Duodenal mucosa (tissue), 2 donors: ENCODE results near the gene CCDC170.

Source experiments
- H3K27ac ChIP-seq: one replicate; pipeline ENCODE4 v1.7.0; 2013; ENCODE audit warnings: low read depth, low read length
- H3K27me3 ChIP-seq, 2 donors: one replicate each; pipeline ENCODE4 v1.7.0; 2013; ENCODE audit warnings: low read length in 2 of 2, control low read depth in 1 of 2; ENCODE audit not compliant: insufficient read depth in 2 of 2, control insufficient read depth in 1 of 2
- H3K36me3 ChIP-seq, 2 donors: one replicate each; pipeline ENCODE4 v1.7.0; 2013; ENCODE audit warnings: low read length in 2 of 2, control low read depth in 1 of 2; ENCODE audit not compliant: insufficient read depth in 2 of 2, control insufficient read depth in 1 of 2
- H3K4me1 ChIP-seq, 2 donors: one replicate each; pipeline ENCODE4 v1.7.0; 2013; ENCODE audit warnings: low read length in 2 of 2, control low read depth in 1 of 2; ENCODE audit not compliant: insufficient read depth in 2 of 2, control insufficient read depth in 1 of 2
- H3K4me3 ChIP-seq, 2 donors: one replicate each; pipeline ENCODE4 v1.7.0; 2013; ENCODE audit warnings: low read length in 2 of 2, low read depth in 1 of 2
- H3K9ac ChIP-seq, 2 donors: one replicate each; pipeline ENCODE4 v1.7.0; 2013; ENCODE audit warnings: low read length in 2 of 2, low read depth in 1 of 2
- H3K9me3 ChIP-seq, 2 donors: one replicate each; pipeline ENCODE4 v1.7.0; 2013; ENCODE audit warnings: low read length in 2 of 2, control low read depth in 1 of 2; ENCODE audit not compliant: control insufficient read depth in 1 of 2

CCDC170 gene

GRCh38 chr6:151493161-151493803, 535 bp upstream of the CCDC170 start:
- Histone ChIP-seq H3K9me3 (no peaks in the 10 kb centered on the region), H3K27ac (peak overlapping the region; percentile 66), H3K36me3 (no peaks in the 10 kb centered on the region), H3K27me3 (peaks cover 2 to 5% of the 10 kb centered on the region in 2 donors), H3K4me3 (peak overlapping the region; percentile 76 to 78), H3K9ac (peak overlapping the region; percentile 30 to 57), H3K4me1 (peaks cover 8 to 10% of the 10 kb centered on the region in 2 donors)

DNA sequence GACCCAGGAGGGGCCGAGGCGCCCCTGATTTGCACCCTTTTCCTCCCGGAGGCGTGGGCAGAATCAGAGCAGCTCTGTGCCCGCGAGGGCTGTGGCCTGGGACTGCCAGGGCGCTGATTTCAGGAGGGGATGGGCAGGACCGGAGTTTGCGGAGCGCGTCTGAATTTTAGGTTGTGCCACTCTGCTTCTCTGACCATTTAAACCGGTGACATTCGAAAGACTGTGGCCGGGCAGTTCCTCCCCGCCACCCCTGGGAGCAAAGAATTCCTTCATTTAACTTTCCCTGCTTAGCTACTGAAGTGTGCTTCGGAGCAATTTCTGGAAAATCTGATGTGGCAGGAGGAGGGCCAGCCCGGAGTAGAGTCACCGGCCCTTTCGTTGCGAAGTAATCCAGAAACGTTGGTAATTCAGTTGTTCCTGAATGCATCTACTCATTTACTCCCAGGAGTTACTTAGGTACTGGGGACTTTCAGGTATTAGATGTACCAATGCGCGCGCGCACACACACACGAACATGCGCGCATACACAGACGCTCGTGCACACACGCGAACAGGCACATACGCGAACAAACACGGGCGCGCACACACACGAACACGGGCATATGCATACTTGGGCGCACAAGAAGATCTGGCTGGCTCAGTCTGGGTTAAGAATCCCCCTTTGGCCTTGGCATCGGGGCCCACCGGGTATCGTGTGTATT, 568 bp downstream of the CCDC170 start:
- H3K27me3 ChIP-seq: peaks cover 2 to 5% of the 10 kb centered on the region in 2 donors
- H3K9ac ChIP-seq: peak overlapping the region; percentile 30 to 52
- no peaks in the 10 kb centered on the region for H3K9me3 ChIP-seq
- H3K4me1 ChIP-seq: peaks cover 8 to 10% of the 10 kb centered on the region in 2 donors
- no peaks in the 10 kb centered on the region for H3K36me3 ChIP-seq
- peak overlapping the region; percentile 66 for H3K27ac ChIP-seq
- peak overlapping the region; percentile 76 to 78 for H3K4me3 ChIP-seq

DNA sequence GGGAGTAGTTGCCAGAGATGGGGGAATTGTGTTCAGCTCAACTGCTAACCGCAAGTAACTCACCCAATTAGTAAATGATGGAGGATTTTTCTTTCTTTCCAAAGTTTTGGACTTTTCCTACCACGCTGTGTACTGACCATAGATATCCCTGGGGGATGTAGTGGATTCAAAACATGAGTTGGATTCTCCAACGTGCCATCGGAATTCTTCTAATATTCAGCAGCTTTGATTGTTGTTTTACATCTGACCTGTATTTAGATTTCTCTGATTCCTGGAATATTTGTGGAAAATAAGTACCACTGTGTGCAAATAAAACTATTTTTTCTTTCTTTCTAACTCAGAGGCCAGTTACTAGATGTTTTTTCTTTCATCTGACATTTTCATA, 1.1 kb downstream of the CCDC170 start:
- H3K27ac ChIP-seq: no peak overlapping the region
- no peaks in the 10 kb centered on the region for H3K36me3 ChIP-seq
- peaks cover 2 to 5% of the 10 kb centered on the region in 2 donors for H3K27me3 ChIP-seq
- H3K9ac ChIP-seq: peak overlapping the region; percentile 30 to 52
- peaks cover 8 to 10% of the 10 kb centered on the region in 2 donors for H3K4me1 ChIP-seq
- H3K4me3 ChIP-seq: peak overlapping the region; percentile 76 to 78
- no peaks in the 10 kb centered on the region for H3K9me3 ChIP-seq

DNA sequence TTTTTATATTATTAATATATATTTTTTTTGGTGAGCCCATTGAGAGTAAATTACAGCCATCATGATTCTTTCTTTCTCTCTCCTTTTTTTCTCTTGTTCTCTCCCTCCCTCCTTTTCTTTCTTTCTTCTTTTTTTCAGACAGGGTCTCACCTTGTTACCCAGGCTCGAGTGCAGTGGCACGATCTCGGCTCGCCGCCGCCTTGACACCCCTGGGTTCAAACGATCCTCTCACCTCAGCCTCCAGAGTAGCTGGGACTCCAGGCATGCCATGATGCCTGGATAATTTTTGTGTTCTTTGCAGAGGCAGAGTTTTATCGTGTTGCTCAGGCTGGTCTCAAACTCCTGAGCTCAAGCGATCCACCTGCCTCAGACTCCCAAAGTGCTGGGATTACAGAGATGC, 1.6 kb downstream of the CCDC170 start:
- no peak overlapping the region for H3K9ac ChIP-seq
- no peak overlapping the region for H3K27ac ChIP-seq
- peaks cover 8 to 10% of the 10 kb centered on the region in 2 donors for H3K4me1 ChIP-seq
- H3K4me3 ChIP-seq: no peak overlapping the region
- no peaks in the 10 kb centered on the region for H3K9me3 ChIP-seq
- H3K36me3 ChIP-seq: no peaks in the 10 kb centered on the region
- H3K27me3 ChIP-seq: peaks cover 2 to 5% of the 10 kb centered on the region in 2 donors

GRCh38 chr6:151497905-151498304, 4.1 kb downstream of the CCDC170 start:
- peaks cover 12% of the 10 kb centered on the region in 2 donors for H3K4me1 ChIP-seq

GRCh38 chr6:151498327-151498726, 4.5 kb downstream of the CCDC170 start:
- Histone ChIP-seq H3K4me1 (peaks cover 12% of the 10 kb centered on the region in 2 donors), H3K27ac (no peak overlapping the region)

More at GRCh38 chr6:151497905-151498304, 4.1 kb downstream of the CCDC170 start:
- H3K9ac ChIP-seq: no peak overlapping the region
- H3K27ac ChIP-seq: no peak overlapping the region
- H3K27me3 ChIP-seq: peaks cover 2 to 5% of the 10 kb centered on the region in 2 donors
- no peaks in the 10 kb centered on the region for H3K36me3 ChIP-seq
- H3K9me3 ChIP-seq: no peaks in the 10 kb centered on the region
- H3K4me3 ChIP-seq: no peak overlapping the region

DNA sequence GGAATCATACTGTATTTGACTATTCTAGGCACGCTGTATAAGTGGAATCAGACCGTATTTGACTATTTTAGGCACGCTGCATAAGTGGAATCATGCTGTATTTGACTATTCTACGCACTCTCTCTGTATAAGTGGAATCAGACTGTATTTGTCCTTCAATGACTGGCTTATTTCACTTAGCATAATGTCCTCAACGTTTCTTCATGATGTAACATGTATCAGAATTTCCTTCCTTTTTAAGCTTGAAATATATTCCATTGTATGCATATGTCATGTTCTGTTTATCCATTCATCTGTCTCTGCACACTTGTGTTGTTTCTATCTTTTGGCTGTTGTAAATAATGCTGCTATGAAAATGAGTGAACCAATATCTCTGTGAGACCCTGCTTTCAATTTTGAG, 5.7 kb downstream of the CCDC170 start:
- no peaks in the 10 kb centered on the region for H3K9me3 ChIP-seq
- peaks cover 7 to 8% of the 10 kb centered on the region in 2 donors for H3K4me1 ChIP-seq
- H3K9ac ChIP-seq: no peak overlapping the region
- no peak overlapping the region for H3K27ac ChIP-seq
- peaks cover 0 to 5% of the 10 kb centered on the region in 2 donors for H3K27me3 ChIP-seq
- H3K36me3 ChIP-seq: no peaks in the 10 kb centered on the region
- H3K4me3 ChIP-seq: no peak overlapping the region

More at GRCh38 chr6:151498327-151498726, 4.5 kb downstream of the CCDC170 start:
- H3K9ac ChIP-seq: no peak overlapping the region
- no peak overlapping the region for H3K4me3 ChIP-seq
- H3K9me3 ChIP-seq: no peaks in the 10 kb centered on the region
- peaks cover 2 to 5% of the 10 kb centered on the region in 2 donors for H3K27me3 ChIP-seq
- H3K36me3 ChIP-seq: no peaks in the 10 kb centered on the region

- no peak overlapping the region for H3K9ac ChIP-seq
- peak overlapping the region in 1 of 2 donors; percentile 13 for H3K4me3 ChIP-seq
- no peaks in the 10 kb centered on the region for H3K27me3 ChIP-seq
- H3K36me3 ChIP-seq: no peaks in the 10 kb centered on the region
- no peak overlapping the region for H3K27ac ChIP-seq
- H3K9me3 ChIP-seq: no peaks in the 10 kb centered on the region
- H3K4me1 ChIP-seq: peaks cover 3 to 4% of the 10 kb centered on the region in 2 donors
Observed at GRCh38 chr6:151501511-151502136, 7.8 kb downstream of the CCDC170 start.

DNA sequence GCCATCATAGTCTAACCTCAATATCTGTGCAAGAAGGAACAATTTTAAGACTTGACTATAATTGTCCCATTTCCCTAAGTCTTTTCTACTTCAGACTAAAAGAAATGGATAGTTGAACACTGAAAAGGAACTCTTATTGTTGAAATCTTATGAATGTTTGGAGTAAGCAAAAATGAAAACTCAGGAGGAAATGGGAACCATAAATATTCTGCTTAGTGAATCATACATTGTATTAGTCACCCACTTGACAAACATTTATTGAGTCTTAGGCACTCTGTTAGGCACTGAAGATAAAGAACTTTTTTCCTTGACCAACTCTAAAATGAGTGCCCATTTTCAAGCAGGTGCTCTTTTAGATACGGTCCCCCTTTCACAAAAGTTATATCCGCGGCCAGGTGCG, 8.7 kb downstream of the CCDC170 start:
- no peak overlapping the region for H3K27ac ChIP-seq
- H3K4me1 ChIP-seq: peaks cover 3 to 4% of the 10 kb centered on the region in 2 donors
- H3K27me3 ChIP-seq: no peaks in the 10 kb centered on the region
- H3K9me3 ChIP-seq: no peaks in the 10 kb centered on the region
- H3K4me3 ChIP-seq: no peak overlapping the region
- H3K9ac ChIP-seq: no peak overlapping the region
- H3K36me3 ChIP-seq: no peaks in the 10 kb centered on the region

- no peak overlapping the region for H3K9ac ChIP-seq
- peaks cover 3% of the 10 kb centered on the region in 2 donors for H3K4me1 ChIP-seq
- no peaks in the 10 kb centered on the region for H3K27me3 ChIP-seq
- no peaks in the 10 kb centered on the region for H3K36me3 ChIP-seq
- H3K9me3 ChIP-seq: no peaks in the 10 kb centered on the region
- H3K4me3 ChIP-seq: no peak overlapping the region
- no peak overlapping the region for H3K27ac ChIP-seq
Observed at GRCh38 chr6:151506761-151507160, 12.9 kb downstream of the CCDC170 start.
